Gastrocnemius medialis (tissue), 4 donors: ENCODE measurements around the gene KRTAP5-9. TPM values are rescaled to one million over a fixed set of nuclear protein-coding genes. Genes with fewer than 3 reads are reported as not detected.
"Not testable (repeated sequence)": the region's sequence is repeated elsewhere in the genome, so short reads cannot be mapped to it uniquely, and the experiment has no call there.

ENCODE experiments used
- ATAC-seq, 2 donors: fragments of 150-250 bp; one replicate each; pipeline ENCODE4 v1.9.1; 2016
- DNase-seq, 2 donors: peaks; one replicate each; pipeline ENCODE4 v3.0.0-alpha.2; 2019
- H3K27ac ChIP-seq, 4 donors: fragments of 200-600 bp; sonication (generic); 1 replicate in 1 of 4; 2 replicates in 3 of 4; pipeline ENCODE4 v1.5.1; 2016 to 2018; ENCODE audit warnings: mild to moderate bottlenecking in 2 of 4, moderate library complexity in 1 of 4
- H3K27me3 ChIP-seq, 3 donors: fragments of 200-600 bp; sonication (generic) in 2 of 3; 1 replicate in 1 of 3; 2 replicates in 2 of 3; pipeline versions ENCODE4 v1.5.1 to v1.6.0; 2016 to 2019; ENCODE audit warnings: mild to moderate bottlenecking in 1 of 3, moderate library complexity in 1 of 3
- H3K36me3 ChIP-seq, 2 donors: fragments of 200-600 bp; sonication (generic) in 1 of 2; one replicate each; pipeline ENCODE4 v1.5.1; 2017 to 2018
- H3K4me1 ChIP-seq, 2 donors: fragments of 200-600 bp; sonication (generic) in 1 of 2; one replicate each; pipeline ENCODE4 v1.5.1; 2016 to 2017; ENCODE audit warnings: mild to moderate bottlenecking in 2 of 2
- H3K4me3 ChIP-seq, 4 donors: fragments of 200-600 bp; sonication (generic) in 3 of 4; 1 replicate in 1 of 4; 2 replicates in 3 of 4; pipeline ENCODE4 v1.5.1; 2016 to 2019; ENCODE audit warnings: mild to moderate bottlenecking in 2 of 4
- H3K9me3 ChIP-seq, 3 donors: fragments of 200-600 bp; sonication (generic) in 2 of 3; 1 replicate in 1 of 3; 2 replicates in 2 of 3; pipeline ENCODE4 v1.5.1; 2016 to 2019
- CTCF ChIP-seq, 5 experiments: fragments of 450-650 bp in 3 of 5; fragments of 200-600 bp in 2 of 5; sonication (generic) in 2 of 5; IDR thresholded peaks in 4 of 5; conservative IDR thresholded peaks in 1 of 5; 1 replicate in 4 of 5; 2 replicates in 1 of 5; pipeline ENCODE4 v1.5.1; 2016 to 2019; ENCODE audit warnings: antibody characterized with exemption in 5 of 5, mild to moderate bottlenecking in 3 of 5, moderate library complexity in 3 of 5
- POLR2A ChIP-seq, 2 donors: fragments of 450-650 bp; IDR thresholded peaks; one replicate each; pipeline ENCODE4 v1.6.1; 2017; ENCODE audit warnings: antibody characterized with exemption in 2 of 2, mild to moderate bottlenecking in 2 of 2, moderate library complexity in 2 of 2
- in situ Hi-C, 4 donors: fragments of 200-750 bp; cut with MboI; loops; one replicate each; pipeline versions ENCODE4 v1.15.0 to v1.8.0; 2017; ENCODE audit warnings: low sequenced_read_pairs in 4 of 4
- intact Hi-C: fragments of 100-400 bp; cut with DNase I; formaldehyde crosslinking; loops from one replicate; pipeline ENCODE4 v1.15.1; 2023; ENCODE audit warnings: low total_unique reads
- total RNA-seq, 4 donors: library from RNA; depleted of rRNA; stranded (reverse); fragments of >200 nt; gene quantifications; one replicate each; pipeline versions ENCODE4 v1.1.0 to v1.2.3, GENCODE V29; 2016

The KRTAP5-9 gene
- total RNA-seq, 4 donors from 2014 or later, result not detected

- Histone ChIP-seq H3K9me3 (no peaks in the 10 kb centered on the region), H3K27me3 (peaks cover 0 to 6% (median 5%) of the 10 kb centered on the region in 3 donors), H3K4me1 (no peaks in the 10 kb centered on the region), H3K27ac (no peak within 1 kb of the TSS), H3K4me3 (no peak within 1 kb of the TSS), H3K36me3 (no peaks in the 10 kb centered on the region)
- DNase-seq (no peak), ATAC-seq (no peak)
- in situ Hi-C loops (no loop called here), intact Hi-C loops (no loop called here)
- TF ChIP-seq CTCF (IDR thresholded peaks at IDR 0.05 in 4 of 5, conservative IDR thresholded peaks at IDR 0.05 in 1 of 5) (no peak), POLR2A (IDR thresholded peaks at IDR 0.05) (no peak)
These were observed 17.0 kb downstream of the KRTAP5-9 start, which contains the start of gene KRTAP5-10 for GRCh38 chr11:71565263-71565662. KRTAP5-10 (plus strand) TSS chr11:71565563; CDS start chr11:71565588, 25 bp downstream.

GRCh38 chr11:71566081-71566620 is 17.9 kb downstream of the KRTAP5-9 start:
- intact Hi-C loops (no loop called here), in situ Hi-C loops (no loop called here)
- H3K27ac ChIP-seq, result no peak overlapping the region
- ATAC-seq (no peak), DNase-seq (no peak)
- H3K27me3 ChIP-seq, result peaks cover 0 to 6% (median 5%) of the 10 kb centered on the region in 3 donors
- H3K4me3 ChIP-seq, result no peak overlapping the region
- H3K9me3 ChIP-seq, result no peaks in the 10 kb centered on the region
- H3K36me3 ChIP-seq, result no peaks in the 10 kb centered on the region
- TF ChIP-seq CTCF (IDR thresholded peaks at IDR 0.05 in 4 of 5, conservative IDR thresholded peaks at IDR 0.05 in 1 of 5) (no peak), POLR2A (IDR thresholded peaks at IDR 0.05) (no peak)
- H3K4me1 ChIP-seq, result no peaks in the 10 kb centered on the region

- H3K36me3 ChIP-seq, H3K4me3 ChIP-seq, in situ Hi-C loops, H3K27me3 ChIP-seq, H3K9me3 ChIP-seq, H3K27ac ChIP-seq, DNase-seq, intact Hi-C loops, H3K4me1 ChIP-seq, ATAC-seq: not testable (repeated sequence)
These were observed 18.7 kb downstream of the KRTAP5-9 start for GRCh38 chr11:71566626-71567599.

- H3K9me3 ChIP-seq, H3K4me1 ChIP-seq, H3K27ac ChIP-seq, H3K4me3 ChIP-seq, H3K36me3 ChIP-seq, intact Hi-C loops, H3K27me3 ChIP-seq, ATAC-seq, in situ Hi-C loops, DNase-seq: not testable (repeated sequence)
These were observed 19.4 kb downstream of the KRTAP5-9 start for GRCh38 chr11:71567633-71568032.

GRCh38 chr11:71568704-71569349 is 20.6 kb downstream of the KRTAP5-9 start:
- no peak for TF ChIP-seq CTCF (IDR thresholded peaks at IDR 0.05 in 4 of 5, conservative IDR thresholded peaks at IDR 0.05 in 1 of 5)
- no peak for TF ChIP-seq POLR2A (IDR thresholded peaks at IDR 0.05)
- intact Hi-C loops, result no loop called here
- no peaks in the 10 kb centered on the region for H3K4me1 ChIP-seq
- in situ Hi-C loops, result no loop called here
- H3K4me3 ChIP-seq, result no peak overlapping the region
- ATAC-seq (peak; percentile 45 to 72), DNase-seq (no peak)
- H3K27me3 ChIP-seq, result peaks cover 0 to 3% (median 0%) of the 10 kb centered on the region in 3 donors
- H3K27ac ChIP-seq, result no peak overlapping the region
- H3K9me3 ChIP-seq, result no peaks in the 10 kb centered on the region
- no peaks in the 10 kb centered on the region for H3K36me3 ChIP-seq

GRCh38 chr11:71571101-71571850 is 23.1 kb downstream of the KRTAP5-9 start:
- H3K27me3 ChIP-seq, H3K36me3 ChIP-seq, ATAC-seq, H3K9me3 ChIP-seq, H3K4me3 ChIP-seq, in situ Hi-C loops, intact Hi-C loops, DNase-seq, H3K27ac ChIP-seq, H3K4me1 ChIP-seq: not testable (repeated sequence)
